Activated T-cell treated with anti-CD3 and anti-CD28 coated beads for 1 hour (primary cell): ENCODE results near the gene ARHGEF33.

Experiments used
- DNase-seq: peaks from one replicate; pipeline ENCODE4 v3.0.0-alpha.2; 2020; ENCODE audit warnings: low read depth

Gene ARHGEF33

GRCh38 chr2:39018638-39019037 lies 129.0 kb downstream of the ARHGEF33 start:
- DNase-seq = no peak

DNA sequence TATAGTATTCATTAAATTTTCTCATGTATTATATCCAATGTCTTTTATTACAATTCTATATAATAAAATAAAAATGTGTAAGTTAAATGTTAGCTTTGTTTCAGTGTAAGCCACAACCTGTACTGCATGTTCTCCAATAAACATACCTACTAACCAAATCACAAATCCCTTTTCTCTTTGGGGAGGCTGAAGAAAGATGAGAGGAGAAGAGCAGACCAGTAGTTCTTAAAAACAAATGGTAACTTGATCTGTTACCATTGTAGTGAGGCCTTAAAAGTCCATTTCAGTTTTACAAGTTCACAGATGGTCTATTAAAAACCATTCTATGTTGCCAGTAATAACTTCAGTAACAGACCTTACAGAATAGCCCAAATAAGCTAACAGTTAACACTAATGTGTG lies 130.7 kb downstream of the ARHGEF33 start:
- DNase-seq = no peak

DNA sequence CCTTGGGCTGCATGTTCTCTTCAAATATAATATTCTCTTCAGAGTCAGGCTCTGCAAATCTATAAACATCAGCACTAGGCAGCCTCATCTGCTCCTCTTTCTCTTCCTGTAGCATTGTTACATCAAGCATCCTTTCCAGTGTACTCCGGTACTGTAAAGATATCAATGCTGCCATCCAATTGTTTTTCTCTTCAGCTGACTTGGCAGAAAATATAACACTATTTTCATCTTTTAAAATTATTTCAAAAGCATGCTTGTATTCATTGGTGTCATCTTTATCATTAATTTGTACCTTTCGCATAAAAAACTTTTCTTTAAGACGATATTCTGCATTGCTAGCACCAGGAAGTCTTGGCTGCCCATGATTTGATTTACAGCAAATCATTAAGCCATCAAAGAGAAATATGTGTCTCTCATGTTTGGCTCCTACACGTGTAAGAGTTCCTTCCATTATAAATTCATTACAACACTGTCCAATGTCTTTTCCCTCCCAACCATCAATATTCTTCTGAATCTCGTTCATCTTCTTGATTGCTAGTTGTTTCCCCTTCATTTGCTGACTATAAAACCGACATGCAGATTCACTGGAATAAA lies 133.1 kb downstream of the ARHGEF33 start:
- no peak for DNase-seq

- no peak for DNase-seq
These were observed 134.0 kb downstream of the ARHGEF33 start for GRCh38 chr2:39023649-39024048.

DNA sequence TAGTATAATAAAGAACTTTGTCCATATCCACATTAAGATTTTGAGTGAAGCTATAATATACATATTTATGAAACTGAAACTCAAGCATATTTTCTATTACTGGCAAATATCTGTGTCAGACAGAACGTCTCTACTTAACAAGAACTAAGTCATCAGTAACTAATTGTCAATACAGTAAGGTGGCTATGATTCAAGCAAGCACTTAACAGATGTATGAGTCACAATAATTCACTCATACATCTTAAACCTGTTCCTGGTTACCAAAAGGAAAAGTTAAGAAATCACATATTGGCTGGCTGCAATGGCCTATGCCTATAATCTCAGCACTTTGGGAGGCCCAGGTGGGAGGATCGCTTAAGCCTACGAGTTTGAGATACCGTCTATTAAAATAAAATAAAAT lies 135.2 kb downstream of the ARHGEF33 start:
- DNase-seq = no peak
